GM21526 (cell line): ENCODE measurements around the gene LTBR.

Experiments
- ATAC-seq: cut with Tn5 transposase; IDR thresholded peaks from one replicate; pipeline ENCODE4 v1.9.1; 2021; ENCODE audit warnings: moderate library complexity; ENCODE audit not compliant: unreplicated experiment, low FRiP score

Gene LTBR

DNA sequence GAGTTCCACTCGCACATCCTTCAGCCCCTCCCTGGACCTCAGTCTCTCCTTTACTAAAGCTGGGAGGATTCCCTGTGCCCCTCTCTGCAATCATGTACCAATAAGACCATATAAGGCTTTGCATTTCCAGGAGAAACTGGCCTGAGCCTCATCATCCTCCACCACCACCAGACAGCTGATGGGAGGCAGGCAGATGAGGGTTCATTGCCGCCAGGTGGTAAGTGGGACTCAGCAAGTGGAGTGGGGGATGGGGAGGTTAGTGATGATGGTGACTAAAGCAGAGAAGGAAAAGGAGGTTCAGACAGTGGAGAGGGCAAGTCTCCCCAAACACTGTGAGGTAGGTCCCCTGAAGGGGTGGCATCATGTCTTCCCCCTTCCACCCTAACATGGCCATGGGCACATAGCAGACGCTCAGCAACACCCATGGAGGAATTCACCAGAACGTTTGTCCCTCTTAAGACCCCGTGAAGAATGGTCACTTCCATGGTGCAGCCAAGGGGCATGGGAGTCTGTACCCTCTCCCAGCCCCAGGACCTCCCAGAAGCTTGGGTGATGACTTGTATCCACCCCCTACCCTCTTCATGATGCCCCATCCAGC is 37.6 kb upstream of the LTBR start:
- ATAC-seq, result no peak

DNA sequence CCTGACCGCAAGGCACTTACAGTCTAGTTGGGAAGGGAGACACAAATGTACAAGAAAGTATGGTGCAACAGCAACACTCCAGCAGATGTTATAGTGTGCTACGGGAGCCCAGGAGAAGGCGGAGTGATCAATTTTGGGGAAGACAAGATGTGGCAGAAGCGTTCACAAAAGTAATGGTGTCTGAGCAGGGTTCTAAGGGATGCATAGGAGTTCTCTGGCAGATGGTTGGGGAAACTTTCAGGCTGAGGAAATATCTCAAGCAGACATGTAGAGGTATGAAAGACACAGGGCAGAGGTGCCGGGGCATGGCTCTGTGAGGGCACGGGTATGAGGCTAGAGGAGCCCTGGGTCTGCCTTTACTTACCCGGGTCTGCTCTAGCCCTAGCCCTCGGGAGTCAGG is 37.0 kb upstream of the LTBR start:
- ATAC-seq, result no peak

DNA sequence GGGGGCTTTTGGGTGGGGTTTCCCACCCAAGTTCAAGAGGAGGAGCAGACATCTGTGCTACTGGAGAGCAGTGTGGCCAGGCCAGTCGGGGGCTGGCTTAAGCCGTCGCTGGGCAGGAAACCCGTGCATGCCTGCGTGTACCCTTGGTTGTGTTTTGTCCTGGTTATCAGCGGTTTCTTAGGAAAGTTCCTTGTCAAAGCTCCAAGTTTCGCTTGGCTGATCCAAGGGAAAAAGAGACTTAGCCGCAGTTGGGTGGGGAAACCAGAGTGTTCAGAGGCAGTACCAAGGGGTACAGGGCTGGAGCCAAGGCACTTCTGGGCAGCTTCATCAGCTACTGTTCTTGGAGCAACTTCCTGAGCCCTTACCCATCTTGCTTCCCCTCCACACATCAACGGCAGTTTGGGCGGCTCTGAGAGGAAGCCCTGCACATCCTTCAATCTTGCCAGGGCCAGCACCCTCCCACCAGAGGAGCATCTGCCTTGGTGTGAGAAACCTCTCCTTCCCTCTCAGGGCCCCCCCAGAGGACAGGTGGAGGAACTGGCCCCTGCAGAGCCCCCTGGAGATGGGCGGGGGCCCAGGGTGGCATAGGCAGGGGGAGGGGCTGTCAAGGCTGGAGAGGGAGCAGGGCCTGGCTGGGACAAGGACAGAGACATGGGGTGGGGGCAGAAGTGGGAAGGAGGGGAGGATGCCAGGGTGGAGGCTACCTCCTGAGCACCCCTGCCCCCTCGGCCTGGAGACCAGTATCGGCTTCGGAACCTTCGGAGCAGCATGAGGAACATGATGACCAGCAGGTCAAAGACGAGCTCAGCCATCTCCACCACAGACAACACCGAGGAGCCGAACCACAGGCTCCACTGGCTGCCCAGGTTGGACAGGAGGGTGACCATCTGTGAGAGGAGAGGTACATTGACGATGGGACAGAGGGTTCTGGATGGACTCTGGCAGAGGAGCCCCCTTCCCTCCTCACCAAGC is 36.3 kb upstream of the LTBR start:
- ATAC-seq, result no peak

DNA sequence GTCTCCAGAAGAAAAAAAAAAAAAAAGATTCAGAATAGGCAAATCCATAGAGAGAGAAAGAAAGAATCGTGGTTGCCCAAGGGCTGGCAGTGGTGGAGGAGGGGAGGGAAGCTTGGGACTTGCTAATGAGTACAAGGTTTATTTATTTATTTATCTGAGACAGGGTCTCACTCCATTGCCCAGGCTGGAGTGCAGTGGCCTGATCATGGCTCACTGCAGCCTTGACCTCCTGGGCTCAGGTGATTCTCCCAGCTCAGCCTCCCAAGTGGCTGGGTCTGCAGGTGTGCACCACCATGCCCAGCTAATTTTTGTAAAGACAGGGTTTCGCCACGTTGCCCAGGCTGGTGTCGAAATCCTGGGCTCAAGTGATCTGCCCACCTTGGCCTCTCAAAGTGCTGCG is 32.3 kb upstream of the LTBR start:
- ATAC-seq, result no peak

DNA sequence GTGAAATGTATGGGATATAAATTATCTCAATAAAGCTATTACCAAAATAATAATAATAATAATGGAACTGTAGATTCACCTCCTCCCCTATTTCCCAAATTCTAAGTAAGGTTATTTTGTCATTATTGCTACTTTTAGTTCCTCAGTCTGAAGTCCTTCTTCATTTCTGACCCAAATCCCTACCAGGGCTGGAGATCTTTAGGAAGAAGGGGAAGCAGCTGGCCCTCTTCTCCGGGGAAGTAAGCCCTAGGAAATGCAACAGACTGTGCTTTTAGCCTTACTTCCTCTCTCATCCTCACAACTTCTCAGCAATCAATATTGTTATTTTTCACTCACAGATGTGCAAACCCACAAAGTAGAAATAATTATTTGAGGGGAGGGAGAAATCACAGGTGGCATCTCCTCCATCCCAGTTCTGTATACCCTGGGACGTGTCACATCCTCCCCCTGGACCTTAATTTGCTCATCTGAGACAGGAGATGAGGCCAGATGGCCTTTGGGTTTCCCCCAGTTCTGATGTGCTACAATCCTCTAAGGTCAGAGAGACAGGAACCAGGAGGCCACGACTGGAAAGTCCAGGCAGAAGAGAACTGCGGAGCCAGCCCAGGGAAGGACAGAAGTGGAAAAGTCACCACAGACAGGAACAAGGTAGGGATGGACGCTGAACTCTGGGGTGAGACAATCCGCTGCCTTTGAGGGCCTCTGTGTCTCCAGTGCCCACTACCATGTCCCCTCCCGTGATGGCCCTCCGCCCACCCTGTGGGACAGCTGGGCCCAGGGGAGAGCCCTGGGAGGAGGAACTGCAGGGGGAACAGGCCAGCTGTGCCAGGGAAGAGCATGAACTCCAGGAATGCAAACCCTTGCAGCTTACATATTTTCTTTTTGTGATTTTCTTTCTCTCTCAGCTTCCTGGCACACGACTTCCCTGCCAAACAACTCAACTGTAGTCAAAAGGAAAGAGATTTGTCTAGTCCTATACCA is 31.5 kb upstream of the LTBR start:
- ATAC-seq, result no peak

DNA sequence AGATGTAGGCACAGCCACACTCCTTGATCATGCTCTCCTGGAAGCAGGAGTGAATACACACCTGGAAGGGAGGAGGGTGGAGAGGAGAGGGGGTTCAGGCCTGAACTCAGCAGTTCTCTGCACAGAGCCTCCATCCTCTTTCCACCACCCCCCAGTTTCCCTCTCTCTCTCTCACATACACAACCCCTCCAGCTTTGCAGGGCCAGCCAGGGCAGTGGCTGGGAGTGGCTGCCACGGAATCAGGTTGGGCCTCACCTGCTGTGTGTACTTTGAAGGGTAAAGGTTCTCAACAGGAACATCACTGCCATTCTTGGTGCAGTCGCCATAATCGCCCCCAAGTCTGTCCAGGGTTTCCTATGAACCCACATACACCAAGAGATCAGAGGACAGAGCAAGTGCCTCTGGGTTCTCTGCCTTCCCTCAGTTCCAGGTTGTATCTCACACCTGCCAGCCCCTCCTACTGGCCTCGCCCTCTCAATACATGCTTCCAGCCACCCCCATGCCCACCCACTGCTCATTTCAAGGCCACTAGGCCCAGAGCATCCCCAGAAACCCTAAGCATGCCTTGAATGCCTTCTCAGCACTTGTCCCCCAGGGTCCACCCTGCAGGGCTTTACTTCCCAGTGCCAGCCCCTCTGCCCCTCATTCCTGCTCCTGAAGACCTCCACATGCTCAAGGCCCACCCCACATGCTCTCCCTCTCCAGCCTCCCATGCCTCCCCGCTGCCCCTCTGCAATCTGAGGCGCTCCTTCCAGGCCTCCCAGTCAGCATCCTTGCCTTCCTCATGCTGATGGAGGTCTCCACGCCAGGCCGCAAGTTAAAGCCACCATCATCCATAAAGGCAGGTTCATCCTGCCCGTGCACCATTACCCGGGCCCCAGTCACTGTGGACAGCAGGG is 29.2 kb upstream of the LTBR start:
- no peak for ATAC-seq

DNA sequence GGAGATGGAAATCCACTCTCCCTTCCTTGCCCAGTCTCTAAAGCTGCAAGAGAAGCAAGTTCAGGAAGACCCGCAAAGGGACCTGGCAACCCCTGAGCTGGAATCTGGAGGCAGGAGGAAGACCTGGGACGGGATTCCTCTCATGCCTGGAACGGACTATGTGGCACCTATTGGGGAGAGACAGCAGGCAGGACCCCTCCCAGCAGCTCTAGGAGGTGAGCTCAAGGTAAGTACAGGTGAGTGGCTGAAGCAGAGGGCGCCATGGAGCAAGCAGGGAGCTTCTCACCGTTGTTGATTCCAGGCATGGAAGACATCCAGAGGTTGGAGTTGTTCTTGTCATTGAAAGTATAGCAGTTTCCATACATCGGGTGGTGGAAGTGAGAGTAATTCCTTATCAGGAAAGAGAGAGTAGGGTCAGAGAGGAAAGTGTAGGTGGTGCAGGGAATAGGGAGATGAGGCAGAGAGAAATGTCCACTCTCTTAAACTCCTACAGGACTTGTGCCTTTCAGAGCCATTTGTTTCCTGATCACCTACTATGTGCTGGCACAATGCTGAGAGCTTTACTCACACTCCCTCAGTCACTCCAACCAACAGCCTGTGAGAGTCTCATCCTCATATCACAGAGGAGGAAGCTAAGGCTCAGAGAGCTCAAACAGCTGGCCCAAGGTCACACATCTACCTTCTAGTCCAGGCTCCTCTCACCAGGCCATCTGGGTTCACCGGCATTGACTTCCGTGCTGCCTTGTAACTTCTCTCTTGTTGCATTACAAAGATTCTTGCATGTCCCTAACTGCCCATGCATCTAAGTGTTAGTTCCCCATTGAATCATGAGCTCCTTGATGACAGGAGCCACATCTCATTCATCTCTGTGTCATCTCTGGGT is 28.2 kb upstream of the LTBR start:
- no peak for ATAC-seq

DNA sequence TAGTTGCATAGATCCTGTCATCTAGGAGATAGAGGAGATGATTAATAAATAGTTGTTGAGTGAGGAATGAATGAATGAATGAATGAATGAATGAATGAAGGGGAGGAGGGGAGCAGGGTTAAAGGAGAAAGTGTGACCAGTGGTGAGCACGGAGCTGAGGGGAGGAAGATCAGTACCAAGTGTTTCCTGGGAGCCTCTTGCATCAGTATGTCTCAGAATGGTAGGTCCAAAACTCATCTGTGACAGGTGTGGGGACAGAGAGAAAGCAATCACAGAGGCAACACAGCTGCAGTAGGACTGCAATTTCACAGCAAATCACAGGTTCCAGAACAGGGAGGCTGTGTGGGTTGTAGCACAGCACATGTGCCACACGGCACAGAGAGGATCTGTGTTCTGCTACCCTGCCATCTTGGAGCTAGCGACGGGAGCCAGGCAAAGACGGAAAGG is 27.6 kb upstream of the LTBR start:
- ATAC-seq, result no peak

DNA sequence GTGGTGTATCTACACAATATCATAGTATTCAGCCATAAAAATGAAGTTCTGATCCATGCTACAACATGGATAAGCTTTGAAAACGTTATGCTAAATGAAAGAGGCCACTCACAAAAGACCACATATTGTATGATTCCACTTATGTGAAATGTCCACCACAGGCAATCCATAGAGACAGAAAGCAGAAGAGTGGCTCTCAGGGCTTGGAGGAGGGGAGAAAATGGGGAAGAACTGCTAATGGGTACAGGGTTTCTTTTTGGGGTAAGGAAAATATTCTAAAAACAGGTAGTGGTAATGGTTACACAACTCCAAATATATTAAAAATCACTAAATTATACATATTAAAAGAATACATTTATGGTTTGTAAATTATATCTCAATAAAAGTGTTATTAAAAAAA is 25.1 kb upstream of the LTBR start:
- no peak for ATAC-seq

DNA sequence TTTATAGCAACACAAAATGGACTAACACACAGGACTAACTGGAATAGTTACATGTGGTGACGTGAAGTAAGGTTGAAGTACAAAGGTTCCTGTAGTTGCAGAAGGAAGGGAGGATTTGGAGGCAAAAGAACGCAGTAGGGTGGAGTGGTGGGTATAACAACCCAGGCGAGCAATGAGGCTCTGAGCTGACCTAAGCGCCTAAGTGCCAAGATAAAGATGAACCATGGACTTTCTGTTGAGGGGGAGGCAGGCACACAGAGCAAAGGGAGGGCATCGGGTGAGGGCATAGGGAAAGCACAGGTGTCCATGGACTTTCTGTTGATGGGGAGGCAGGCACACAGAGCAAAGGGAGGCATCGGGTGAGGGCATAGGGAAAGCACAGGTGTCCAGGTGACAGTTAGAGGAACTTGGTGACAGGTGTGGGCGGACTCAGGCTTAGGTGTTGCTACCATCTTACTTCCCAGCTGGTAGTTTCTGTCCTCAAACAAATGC is 23.8 kb upstream of the LTBR start:
- no peak for ATAC-seq

DNA sequence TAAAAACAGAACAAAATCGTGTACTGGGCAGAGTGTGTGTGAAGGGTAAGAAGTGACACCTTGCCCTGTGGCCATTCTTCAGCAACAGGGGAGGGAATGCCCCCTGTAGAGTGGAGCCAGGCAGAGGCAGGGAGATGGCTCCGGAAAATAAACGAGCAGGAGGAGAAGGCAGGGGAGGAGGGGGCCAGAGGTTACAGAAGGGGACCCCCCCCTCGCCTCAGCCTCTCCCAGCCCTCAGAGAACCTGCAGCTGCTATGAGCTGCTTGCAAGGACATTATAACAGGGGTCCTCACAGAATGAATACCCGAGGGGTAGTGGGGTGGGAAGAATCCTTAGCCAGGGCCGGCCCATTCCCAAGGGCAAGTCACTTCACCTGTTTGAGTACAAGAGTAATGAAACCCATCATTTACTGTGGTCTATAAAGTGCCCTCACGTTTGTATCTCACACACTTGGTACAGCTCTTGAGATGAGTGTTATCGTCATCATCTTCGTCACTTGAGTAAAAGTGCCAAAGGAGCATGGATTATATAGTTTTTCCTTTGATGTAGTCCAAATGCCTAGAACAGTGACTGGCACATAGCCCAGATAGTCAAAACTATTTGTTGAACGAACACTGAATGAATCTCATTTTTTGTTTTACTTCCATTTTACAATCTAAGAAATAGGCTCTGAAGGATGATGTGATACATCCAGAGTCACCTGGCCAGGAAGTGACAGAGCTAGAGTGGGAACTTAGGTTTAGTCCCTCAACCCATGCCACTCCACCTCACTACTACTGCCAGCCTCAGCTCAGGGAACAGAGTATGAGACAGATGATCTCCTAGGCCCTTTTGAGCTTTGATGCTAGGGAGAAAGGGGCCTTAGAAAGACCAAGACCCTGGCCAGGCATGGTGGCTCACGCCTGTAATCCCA is 23.1 kb upstream of the LTBR start:
- ATAC-seq, result no peak

DNA sequence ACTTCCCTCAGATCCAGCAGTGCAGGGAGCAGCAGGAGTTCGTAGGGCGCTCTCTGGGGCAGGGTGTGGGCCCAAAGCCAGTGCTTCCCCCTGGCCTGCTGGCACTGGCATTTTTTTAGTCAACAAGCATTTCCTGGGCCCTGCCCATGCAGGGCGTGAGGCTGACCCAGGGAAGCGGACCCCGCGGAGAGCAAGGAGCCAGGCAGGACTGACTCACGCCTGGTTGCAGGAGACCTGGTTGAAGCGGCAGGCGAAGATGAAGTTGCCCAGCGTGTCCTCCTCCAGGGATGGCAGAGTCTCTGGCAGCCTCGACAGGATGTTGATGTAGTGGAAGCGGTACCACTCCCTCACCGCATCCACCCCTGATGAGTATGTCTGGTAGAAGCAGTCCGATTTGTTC is 22.1 kb upstream of the LTBR start:
- no peak for ATAC-seq

DNA sequence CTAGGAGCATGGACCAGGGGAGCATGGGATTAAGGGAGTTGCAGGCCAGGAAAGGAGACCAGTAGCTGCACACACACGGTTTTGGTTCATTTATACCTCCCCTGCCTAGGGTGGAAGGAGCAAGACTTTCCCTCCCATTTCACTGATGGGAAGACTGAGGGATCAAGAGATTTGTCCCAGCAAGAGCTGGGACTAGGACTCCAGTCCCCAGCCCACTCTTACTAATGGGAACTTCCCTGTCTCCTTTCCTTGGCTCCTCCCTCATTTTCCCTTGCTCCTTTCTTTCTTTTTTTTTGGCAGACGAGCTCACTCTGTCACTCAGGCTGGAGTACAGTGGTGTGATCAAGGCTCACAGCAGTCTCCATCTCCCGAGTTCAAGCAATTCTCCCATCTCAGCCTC is 21.6 kb upstream of the LTBR start:
- ATAC-seq, result no peak

DNA sequence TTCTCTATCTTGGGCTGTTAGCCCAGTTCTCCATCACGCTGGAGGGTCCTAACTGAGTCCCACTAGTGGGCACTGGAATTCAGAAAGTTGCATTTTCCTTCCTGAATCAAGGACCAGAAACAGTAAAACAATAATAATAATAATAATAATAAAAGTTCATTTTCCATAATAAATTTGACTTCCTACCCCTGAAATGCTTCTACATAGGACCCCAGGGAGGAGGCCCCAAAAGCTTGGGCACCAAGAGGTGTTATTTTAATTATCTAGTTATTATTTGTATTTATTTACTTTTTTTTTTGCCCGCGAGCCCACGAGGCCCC is 21.0 kb upstream of the LTBR start:
- no peak for ATAC-seq

DNA sequence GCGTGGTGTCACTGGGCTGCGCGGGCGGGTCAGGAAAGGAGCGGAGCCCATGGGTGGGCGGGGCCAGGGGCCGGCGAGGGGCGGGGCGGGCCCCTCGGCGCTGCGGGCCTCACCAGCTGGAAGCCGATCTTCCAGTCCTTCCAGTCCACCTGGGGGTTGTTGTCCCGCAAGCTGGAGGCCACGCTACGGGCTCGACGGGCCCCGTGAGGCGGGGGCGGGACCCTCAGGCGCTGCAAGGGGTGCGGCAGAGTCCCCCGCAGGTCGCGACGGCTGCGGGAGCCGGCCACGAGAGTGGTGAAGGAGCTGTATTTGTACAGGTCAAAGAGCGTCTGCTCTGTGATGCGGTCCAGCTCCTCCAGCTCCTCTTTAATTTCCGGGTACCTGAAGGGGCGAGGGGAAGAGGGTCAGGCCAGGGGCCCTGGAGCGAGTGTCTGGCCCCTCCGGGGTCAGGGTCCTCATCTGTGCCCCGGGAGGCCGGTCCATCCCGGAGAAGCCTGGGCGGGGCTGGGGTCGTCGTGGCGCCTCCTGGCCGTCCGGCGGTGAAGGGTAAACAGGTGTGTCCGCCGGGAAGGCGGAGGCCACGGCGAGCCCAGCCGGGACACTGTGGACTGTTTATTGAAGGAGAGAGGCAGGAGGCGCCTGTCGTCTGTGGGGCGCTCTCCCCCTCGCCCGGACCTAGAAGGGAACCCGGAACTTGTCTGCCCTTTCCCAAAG is 20.5 kb upstream of the LTBR start:
- ATAC-seq, result no peak

DNA sequence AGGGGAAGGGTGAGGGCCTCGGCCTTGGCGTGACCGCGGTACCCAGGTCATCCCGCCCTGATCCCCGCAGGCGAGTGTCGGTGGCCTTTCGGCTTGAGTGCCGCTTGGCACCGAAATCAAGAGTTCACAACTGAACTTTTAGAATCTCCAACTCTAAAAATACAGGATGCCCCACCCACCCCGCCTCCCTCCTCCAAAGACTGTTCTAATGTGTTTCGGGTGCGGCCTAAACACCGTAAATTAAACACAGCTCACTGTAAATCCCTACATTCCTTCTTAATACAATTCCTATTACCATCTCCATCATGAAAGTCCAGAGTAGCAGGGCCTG is 20.0 kb upstream of the LTBR start:
- no peak for ATAC-seq
